ENCODE results near the gene MEX3D. TPM values are rescaled to one million over a fixed set of nuclear protein-coding genes. Genes with fewer than 3 reads are reported as not detected.
A peak's percentile ranks its signal among the peaks of the same experiment; 100 is the strongest.
"Not testable (repeated sequence)": the region's sequence is repeated elsewhere in the genome, so short reads cannot be mapped to it uniquely, and the experiment has no call there.

Gene MEX3D
- total and polyA plus RNA-seq, 12 donors = 1.8 to 9.4 (median 7.6) TPM

- intact Hi-C loops (cut with DNase I) = no loop called here
- H3K9me3 ChIP-seq = no peaks in the 10 kb centered on the region
- no peaks in the 10 kb centered on the region for H3K4me1 ChIP-seq
- no peak overlapping the region for H3K27ac ChIP-seq
- H3K4me3 ChIP-seq = no peak overlapping the region
- 84 to 86% methylated on average over 10 of the region's 10 CpGs for WGBS, 2 donors
- peaks cover 0 to 15% (median 0%) of the 10 kb centered on the region in 9 donors for H3K36me3 ChIP-seq
- TF ChIP-seq CTCF (IDR thresholded peaks at IDR 0.05) = no peak
- no peak for DNase-seq
- ATAC-seq = no peak
- H3K27me3 ChIP-seq = no peaks in the 10 kb centered on the region
These were observed 14.7 kb downstream of the MEX3D start for GRCh38 chr19:1553415-1553814.

GRCh38 chr19:1551068-1552040, 16.8 kb downstream of the MEX3D start:
- no peak for TF ChIP-seq CTCF (IDR thresholded peaks at IDR 0.05)
- ATAC-seq (no peak), DNase-seq (no peak)
- intact Hi-C loops (cut with DNase I) = no loop called here
- Histone ChIP-seq H3K36me3 (peaks cover 0 to 12% (median 0%) of the 10 kb centered on the region in 9 donors), H3K4me1 (peaks cover 0 to 1% (median under 1%) of the 10 kb centered on the region in 9 donors), H3K4me3 (no peak overlapping the region), H3K27ac (no peak overlapping the region), H3K27me3 (peaks cover 0 to 7% (median under 1%) of the 10 kb centered on the region in 7 donors), H3K9me3 (no peaks in the 10 kb centered on the region)
- WGBS, 2 donors = 84 to 86% methylated on average over 17 of the region's 17 CpGs

DNA sequence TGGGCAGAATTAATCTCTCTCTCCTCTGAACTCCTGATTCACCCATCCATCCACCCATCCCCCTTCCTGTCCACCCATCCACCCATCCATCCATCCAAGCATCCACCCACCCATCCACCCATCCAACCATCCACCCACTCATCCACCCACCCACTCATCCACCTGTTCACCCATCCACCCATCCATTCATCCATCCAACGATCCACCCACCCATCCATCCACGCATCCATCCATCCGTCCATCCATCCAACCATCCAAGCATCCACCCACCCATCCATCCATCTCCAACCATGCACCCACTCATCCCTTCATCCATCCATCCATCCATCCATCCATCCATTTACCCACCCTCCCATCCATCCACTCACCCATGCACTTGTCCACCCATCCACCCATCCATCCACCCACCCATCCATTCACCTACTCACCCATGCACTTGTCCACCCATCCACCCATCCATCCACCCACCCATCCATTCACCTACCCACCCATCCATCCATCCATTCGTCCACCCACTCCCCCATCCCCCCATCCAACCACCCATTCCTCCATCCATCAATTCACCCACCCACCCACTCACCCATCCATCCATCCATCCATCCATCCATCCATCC, 18.7 kb downstream of the MEX3D start:
- H3K27ac ChIP-seq = no peak overlapping the region
- H3K36me3 ChIP-seq = peaks cover 0 to 4% (median 0%) of the 10 kb centered on the region in 9 donors
- intact Hi-C loops (cut with DNase I) = loop anchor here in 8 of 10 donors (2.0 to 10.0 kb wide), 7 partner anchors 115 to 245 kb away; no protein-coding TSS in a partner anchor
- peaks cover 0 to 18% (median 11%) of the 10 kb centered on the region in 7 donors for H3K27me3 ChIP-seq
- H3K4me3 ChIP-seq = no peak overlapping the region
- ATAC-seq (no peak), DNase-seq (no peak)
- H3K9me3 ChIP-seq = no peaks in the 10 kb centered on the region
- WGBS, 2 donors = 89 to 91% methylated on average over 4 of the region's 4 CpGs
- TF ChIP-seq CTCF (IDR thresholded peaks at IDR 0.05) = no peak
- peaks cover 0 to 6% (median 4%) of the 10 kb centered on the region in 9 donors for H3K4me1 ChIP-seq

GRCh38 chr19:1540365-1540925, 27.7 kb downstream of the MEX3D start:
- Histone ChIP-seq H3K4me3 (no peak overlapping the region), H3K9me3 (no peaks in the 10 kb centered on the region), H3K27ac (peak overlapping the region in 2 of 10 donors; percentile 44 to 58), H3K36me3 (no peaks in the 10 kb centered on the region), H3K4me1 (peaks cover 0 to 22% (median 4%) of the 10 kb centered on the region in 9 donors), H3K27me3 (peaks cover 0 to 23% (median under 1%) of the 10 kb centered on the region in 7 donors)
- ATAC-seq (peak in 7 of 8 donors; percentile 43 to 79 (median 67)), DNase-seq (no peak)
- intact Hi-C loops (cut with DNase I) = loop anchor here in 4 of 10 donors (5.0 to 10.0 kb wide), 4 partner anchors 124 to 254 kb away; no protein-coding TSS in a partner anchor
- 19% methylated on average over 17 of the region's 17 CpGs for WGBS, 2 donors
- no peak for TF ChIP-seq CTCF (IDR thresholded peaks at IDR 0.05)

GRCh38 chr19:1539749-1540148, 28.4 kb downstream of the MEX3D start:
- not testable (repeated sequence) for H3K4me3 ChIP-seq, H3K9me3 ChIP-seq, ATAC-seq, DNase-seq, H3K36me3 ChIP-seq
- peaks cover 0 to 22% (median 4%) of the 10 kb centered on the region in 9 donors for H3K4me1 ChIP-seq
- H3K27ac ChIP-seq = peak overlapping the region in 1 of 10 donors; percentile 58
- WGBS, 2 donors = 91% methylated on average over 11 of the region's 11 CpGs
- intact Hi-C loops (cut with DNase I) = loop anchor here in 4 of 10 donors (5.0 to 10.0 kb wide), 4 partner anchors 125 to 255 kb away; no protein-coding TSS in a partner anchor
- H3K27me3 ChIP-seq = peaks cover 0 to 20% (median 0%) of the 10 kb centered on the region in 7 donors

Measured in heart right ventricle (tissue), 16 donors.